ENCODE results near the gene PCSK6. TPM values are rescaled to one million over a fixed set of nuclear protein-coding genes. Genes with fewer than 3 reads are reported as not detected.

Gene PCSK6
- total RNA-seq, 1 experiment from 2014 or later = 10.6 TPM

GRCh38 chr15:101536875-101537405, 47.4 kb upstream of the PCSK6 start:
- ATAC-seq = no peak
- Histone ChIP-seq H3K4me1 (ENCODE audit: control insufficient read depth, insufficient read depth, low read length) (no peaks in the 10 kb centered on the region), H3K4me3 (ENCODE audit: low read depth in 2 of 2, low read length in 2 of 2) (no peak overlapping the region), H3K36me3 (ENCODE audit: control insufficient read depth, insufficient read depth, low read length) (no peaks in the 10 kb centered on the region), H3K27ac (ENCODE audit: low read length) (no peak overlapping the region), H3K27me3 (ENCODE audit: control insufficient read depth, insufficient read depth, low read length) (no peaks in the 10 kb centered on the region), H3K9me3 (ENCODE audit: control insufficient read depth, insufficient read depth, low read depth, low read length) (no peaks in the 10 kb centered on the region)
- intact Hi-C loops (cut with micrococcal nuclease; ENCODE audit: unreplicated experiment) = no loop called here
- no peak for DNase-seq (ENCODE audit: low read depth, low spot score)
- CTCF ChIA-PET = no interaction called here
- TF ChIP-seq POLR2AphosphoS5 (IDR thresholded peaks at IDR 0.05; ENCODE audit: low read depth, low read length) (no peak), REST (IDR thresholded peaks at IDR 0.05; ENCODE audit: insufficient read depth in 1 of 2, low read depth in 2 of 2, low read length in 1 of 2) (no peak), TCF7L2 (IDR thresholded peaks at IDR 0.05; ENCODE audit: low read depth, low read length) (no peak), CTCF (IDR thresholded peaks at IDR 0.05) (no peak), SIN3A (IDR thresholded peaks at IDR 0.05; ENCODE audit: borderline replicate concordance, insufficient read depth, low read depth, low read length) (no peak)
- POLR2A ChIA-PET = interaction anchor here (0.6 kb wide), 1 partner anchor 36 kb away, joined by 3 read pairs; no protein-coding TSS in a partner anchor
- in situ Hi-C loops (cut with HindIII; ENCODE audit: low pct_unique_long_range_greater_than_20kb, low sequenced_read_pairs) = no loop called here
- BruUV-seq (replicated peaks) = no TSS peak

GRCh38 chr15:101536166-101536874, 46.8 kb upstream of the PCSK6 start:
- no peak for TF ChIP-seq TCF7L2 (IDR thresholded peaks at IDR 0.05; ENCODE audit: low read depth, low read length)
- TF ChIP-seq SIN3A (IDR thresholded peaks at IDR 0.05; ENCODE audit: borderline replicate concordance, insufficient read depth, low read depth, low read length) = no peak
- TF ChIP-seq REST (IDR thresholded peaks at IDR 0.05; ENCODE audit: insufficient read depth in 1 of 2, low read depth in 2 of 2, low read length in 1 of 2) = no peak
- TF ChIP-seq POLR2AphosphoS5 (IDR thresholded peaks at IDR 0.05; ENCODE audit: low read depth, low read length) = no peak
- no peak for TF ChIP-seq CTCF (IDR thresholded peaks at IDR 0.05)
- no peak for ATAC-seq
- ChIA-PET CTCF (no interaction called here), POLR2A (no interaction called here)
- in situ Hi-C loops (cut with HindIII; ENCODE audit: low pct_unique_long_range_greater_than_20kb, low sequenced_read_pairs) (no loop called here), intact Hi-C loops (cut with micrococcal nuclease; ENCODE audit: unreplicated experiment) (no loop called here)
- Histone ChIP-seq H3K4me3 (ENCODE audit: low read depth in 2 of 2, low read length in 2 of 2) (no peak overlapping the region), H3K27me3 (ENCODE audit: control insufficient read depth, insufficient read depth, low read length) (no peaks in the 10 kb centered on the region), H3K4me1 (ENCODE audit: control insufficient read depth, insufficient read depth, low read length) (no peaks in the 10 kb centered on the region), H3K36me3 (ENCODE audit: control insufficient read depth, insufficient read depth, low read length) (no peaks in the 10 kb centered on the region), H3K9me3 (ENCODE audit: control insufficient read depth, insufficient read depth, low read depth, low read length) (no peaks in the 10 kb centered on the region), H3K27ac (ENCODE audit: low read length) (no peak overlapping the region)
- no TSS peak for BruUV-seq (replicated peaks)
- DNase-seq (ENCODE audit: low read depth, low spot score) = no peak

All from Panc1 (cell line).